Endothelial cell of umbilical vein (primary cell): ENCODE results near the gene FAM163A. TPM values are rescaled to one million over a fixed set of nuclear protein-coding genes. Genes with fewer than 3 reads are reported as not detected.

Source experiments
- BruUV-seq: library from RNA; stranded (reverse); fragments of 400-500 nt; replicated peaks from 2 replicates; lab custom pipeline; 2021; lab: Mats Ljungman, UMichigan
- CTCF ChIA-PET: fragments of 300-600, 350-600 bp; sonication (Branson Sonifier 250); formaldehyde crosslinking; loops from one replicate; lab custom pipeline; 2021; ENCODE audit warnings: antibody characterized with exemption, inconsistent platforms; lab: Charles Lee
- POLR2A ChIA-PET: fragments of 300-600, 350-600 bp; sonication (Branson Sonifier 250); formaldehyde crosslinking; loops from one replicate; lab custom pipeline; 2021; ENCODE audit warnings: antibody characterized with exemption, inconsistent platforms; lab: Charles Lee
- DNase-seq: peaks from one replicate; pipeline ENCODE4 v3.0.0-alpha.2; 2011; ENCODE audit warnings: low read depth, low spot score
- FAIRE-seq: peaks from 2 replicates; lab custom pipeline; 2011; peaks lifted over from hg19 to GRCh38; lab: Jason Lieb, UNC
- H2AFZ ChIP-seq: 2 replicates; pipeline ENCODE4 v1.6.0; 2012; ENCODE audit warnings: low read depth, low read length, control low read depth, inconsistent platforms
- H3K27ac ChIP-seq: 2 replicates; pipeline ENCODE4 v1.5.1; 2011; ENCODE audit warnings: low read depth, mild to moderate bottlenecking, control low read depth, low read length, moderate library complexity; ENCODE audit not compliant: insufficient read depth
- H3K27me3 ChIP-seq, 2 experiments: 2 replicates each; pipeline versions ENCODE4 v1.6.0 to v1.6.1; 2011; ENCODE audit warnings: low read length in 2 of 2, mixed read lengths in 1 of 2; ENCODE audit not compliant: control insufficient read depth in 2 of 2, insufficient read depth in 2 of 2
- H3K36me3 ChIP-seq, 2 experiments: 2 replicates in 1 of 2; 3 replicates in 1 of 2; pipeline ENCODE4 v1.5.1; 2011; ENCODE audit warnings: low read length in 2 of 2, mild to moderate bottlenecking in 1 of 2, moderate library complexity in 1 of 2; ENCODE audit not compliant: control insufficient read depth in 2 of 2, insufficient read depth in 2 of 2; ENCODE audit errors: extremely low read depth in 1 of 2
- H3K4me1 ChIP-seq: 3 replicates; pipeline ENCODE4 v1.5.1; 2011; ENCODE audit warnings: mild to moderate bottlenecking, low read length; ENCODE audit not compliant: control insufficient read depth, insufficient read depth; ENCODE audit errors: extremely low read depth
- H3K4me2 ChIP-seq: 2 replicates; pipeline ENCODE4 v1.6.1; 2011; ENCODE audit warnings: low read length, control low read depth, mixed read lengths; ENCODE audit not compliant: insufficient read depth
- H3K4me3 ChIP-seq, 3 experiments: fragments of 200-600 bp in 1 of 3; sonication (generic), shearing (Covaris generic) in 1 of 3; replicated peaks in 1 of 3; 2 replicates each; pipeline ENCODE4 v1.5.1; 2011 to 2016; ENCODE audit warnings: control low read depth in 3 of 3, low read length in 3 of 3, mild to moderate bottlenecking in 2 of 3, inconsistent platforms in 1 of 3, low read depth in 1 of 3, moderate library complexity in 1 of 3; ENCODE audit not compliant: insufficient read depth in 1 of 3
- H3K79me2 ChIP-seq: 2 replicates; pipeline ENCODE4 v1.6.0; 2012; ENCODE audit warnings: low read length, inconsistent platforms; ENCODE audit not compliant: control insufficient read depth, insufficient read depth
- H3K9ac ChIP-seq: replicated peaks from 2 replicates; pipeline ENCODE3; 2011; ENCODE audit warnings: low read length, control low read depth; ENCODE audit not compliant: insufficient read depth; ENCODE audit errors: extremely low read depth
- H3K9me1 ChIP-seq: replicated peaks from 3 replicates; pipeline ENCODE4 v1.6.0; 2011; ENCODE audit warnings: mild to moderate bottlenecking, low read length; ENCODE audit not compliant: control insufficient read depth, insufficient read depth; ENCODE audit errors: extremely low read depth
- H3K9me3 ChIP-seq: replicated peaks from 2 replicates; pipeline ENCODE4 v1.5.1; 2012; ENCODE audit warnings: low read length, inconsistent platforms; ENCODE audit not compliant: control insufficient read depth, insufficient read depth
- H4K20me1 ChIP-seq: replicated peaks from 2 replicates; pipeline ENCODE3; 2011; ENCODE audit warnings: mild to moderate bottlenecking, low read length; ENCODE audit not compliant: control insufficient read depth, insufficient read depth; ENCODE audit errors: extremely low read depth
- CTCF ChIP-seq, 2 donors: IDR thresholded peaks; 1 replicate in 1 of 2; 2 replicates in 1 of 2; pipeline ENCODE4 v1.5.1; 2011; ENCODE audit warnings: low read length in 2 of 2, mild to moderate bottlenecking in 2 of 2, moderate library complexity in 2 of 2, control low read depth in 1 of 2, inconsistent platforms in 1 of 2, low read depth in 1 of 2; ENCODE audit not compliant: insufficient read depth in 1 of 2; ENCODE audit errors: extremely low read depth in 1 of 2
- EZH2 ChIP-seq: IDR thresholded peaks from 2 replicates; pipeline ENCODE4 v1.6.1; 2012; ENCODE audit warnings: borderline replicate concordance, low read depth, mild to moderate bottlenecking, moderate library complexity, low read length, inconsistent platforms; ENCODE audit not compliant: severe bottlenecking
- FOS ChIP-seq: IDR thresholded peaks from 2 replicates; pipeline ENCODE4 v1.6.1; 2011; ENCODE audit warnings: mild to moderate bottlenecking, low read length, moderate library complexity, borderline replicate concordance; ENCODE audit not compliant: insufficient read depth
- GATA2 ChIP-seq: IDR thresholded peaks from 2 replicates; pipeline ENCODE4 v1.7.0; 2011; ENCODE audit warnings: low read depth, mild to moderate bottlenecking, moderate library complexity, mixed read lengths, low read length; ENCODE audit not compliant: insufficient read length, insufficient read depth
- JUN ChIP-seq: IDR thresholded peaks from 2 replicates; pipeline ENCODE4 v1.6.1; 2011; ENCODE audit warnings: borderline replicate concordance, low read depth; ENCODE audit not compliant: insufficient read length, insufficient read depth
- MYC ChIP-seq: IDR thresholded peaks from one replicate; pipeline ENCODE4 v1.6.1; 2011; ENCODE audit warnings: mild to moderate bottlenecking, low read depth, low read length
- POLR2A ChIP-seq: IDR thresholded peaks from 2 replicates; pipeline ENCODE4 v1.6.1; 2012; ENCODE audit warnings: low read depth, mild to moderate bottlenecking, control low read depth, low read length
- POLR2AphosphoS5 ChIP-seq: IDR thresholded peaks from 2 replicates; pipeline ENCODE4 v1.6.1; 2012; ENCODE audit warnings: low read depth, mild to moderate bottlenecking, control low read depth, low read length, moderate library complexity; ENCODE audit not compliant: insufficient read depth
- dilution Hi-C: fragments of 300-500 bp; cut with MboI; formaldehyde crosslinking; loops from one replicate; pipeline ENCODE4 v1.15.0; 2019; ENCODE audit warnings: low sequenced_read_pairs; ENCODE audit not compliant: extremely low pct_ligation_motif_present
- intact Hi-C: fragments of 100-400 bp; cut with micrococcal nuclease; formaldehyde crosslinking; loops from one replicate; pipeline ENCODE4 v1.10.0; 2022
- polyA plus RNA-seq, 4 experiments: library from polyadenylated mRNA; depleted of rRNA in 3 of 4; stranded (reverse) in 3 of 4; unstranded in 1 of 4; fragments of >200 nt; gene quantifications; 2 replicates each; pipeline versions ENCODE4 v1.2.1 to v1.2.3, GENCODE V29; 2011 to 2012; ENCODE audit warnings: missing spikeins in 1 of 4
- total RNA-seq: library from RNA; stranded (reverse); gene quantifications from 2 replicates; pipeline ENCODE4 v1.2.3, GENCODE V29; 2021
- TF ChIP-seq, protein P1 (sequence below): IDR thresholded peaks from 2 replicates; pipeline ENCODE4 v1.6.1; 2011; ENCODE audit not compliant: insufficient read depth, insufficient read length

Gene FAM163A
- total and polyA plus RNA-seq, 2 donors (not counting 3 experiments of a cell fraction or from before 2014, with no cell fraction given), result not detected

- Histone ChIP-seq H3K9me1 (no peaks in the 10 kb centered on the region), H3K79me2 (no peaks in the 10 kb centered on the region), H2AFZ (no peak overlapping the region), H3K27ac (no peak overlapping the region), H3K9me3 (no peaks in the 10 kb centered on the region), H3K27me3 (peaks cover 0 to 6% of the 10 kb centered on the region in 2 experiments), H3K4me2 (no peak overlapping the region), H3K9ac (no peak overlapping the region), H3K36me3 (no peaks in the 10 kb centered on the region), H3K4me1 (peaks cover 3% of the 10 kb centered on the region), H4K20me1 (no peaks in the 10 kb centered on the region), H3K4me3 (no peak overlapping the region)
- ChIA-PET CTCF (interaction anchor here (1.1 to 2.0 kb wide), 5 partner anchors 11 to 358 kb away, joined by 3 to 6 read pairs (median 4); no protein-coding TSS in a partner anchor), POLR2A (no interaction called here)
- dilution Hi-C loops, result no loop called here
- no TSS peak for BruUV-seq
- FAIRE-seq (no peak), DNase-seq (no peak)
- intact Hi-C loops, result no loop called here
- no peak for TF ChIP-seq FOS
- TF ChIP-seq GATA2, result no peak
Measured at GRCh38 chr1:179821524-179821923, 78.4 kb downstream of the FAM163A start.

- Histone ChIP-seq H3K79me2 (no peaks in the 10 kb centered on the region), H3K4me1 (no peaks in the 10 kb centered on the region), H3K27ac (no peak overlapping the region), H3K36me3 (no peaks in the 10 kb centered on the region), H3K4me2 (no peak overlapping the region), H3K4me3 (no peak overlapping the region), H3K9ac (no peak overlapping the region), H3K27me3 (peaks cover 0 to 6% of the 10 kb centered on the region in 2 experiments), H3K9me3 (no peaks in the 10 kb centered on the region), H3K9me1 (no peaks in the 10 kb centered on the region), H2AFZ (no peak overlapping the region), H4K20me1 (no peaks in the 10 kb centered on the region)
- CTCF ChIA-PET, result interaction anchor here (1.1 to 2.6 kb wide), 5 partner anchors 11 to 357 kb away, joined by 3 to 15 read pairs (median 4); no protein-coding TSS in a partner anchor
- FAIRE-seq (no peak), DNase-seq (no peak)
- intact Hi-C loops, result no loop called here
- dilution Hi-C loops, result no loop called here
- no peak for TF ChIP-seq CTCF (IDR thresholded peaks at IDR 0.05; ENCODE audit: extremely low read depth in 1 of 2, insufficient read depth in 1 of 2, low read depth in 1 of 2, low read length in 2 of 2)
- TF ChIP-seq POLR2AphosphoS5, result no peak
- TF ChIP-seq FOS, result no peak
- TF ChIP-seq, protein P1, sequence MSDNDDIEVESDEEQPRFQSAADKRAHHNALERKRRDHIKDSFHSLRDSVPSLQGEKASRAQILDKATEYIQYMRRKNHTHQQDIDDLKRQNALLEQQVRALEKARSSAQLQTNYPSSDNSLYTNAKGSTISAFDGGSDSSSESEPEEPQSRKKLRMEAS, result no peak
- TF ChIP-seq POLR2A, result no peak
- no peak for TF ChIP-seq MYC
- TF ChIP-seq JUN, result no peak
- TF ChIP-seq EZH2, result no peak
- TF ChIP-seq GATA2, result no peak
- no TSS peak for BruUV-seq
- POLR2A ChIA-PET, result no interaction called here
Measured at GRCh38 chr1:179822065-179822464, 79.0 kb downstream of the FAM163A start.
